ENCODE measurements around the gene ST7. TPM values are rescaled to one million over a fixed set of nuclear protein-coding genes. Genes with fewer than 3 reads are reported as not detected.

The ST7 gene
- total RNA-seq, 1 donor from 2014 or later = 17.0 TPM

GRCh38 chr7:116984917-116985316, 31.6 kb downstream of the ST7 start:
- DNase-seq (ENCODE audit: low read depth) = no peak
- TF ChIP-seq CTCF (IDR thresholded peaks at IDR 0.05; ENCODE audit: insufficient read depth, low read length, poor library complexity, severe bottlenecking) = peak; percentile 54
- no peak overlapping the region for H3K4me3 ChIP-seq (ENCODE audit: low read depth, low read length)
- H3K36me3 ChIP-seq (ENCODE audit: control insufficient read depth, insufficient read depth, low read length) = no peaks in the 10 kb centered on the region
- no peaks in the 10 kb centered on the region for H3K27me3 ChIP-seq (ENCODE audit: control insufficient read depth, insufficient read depth, low read length)

GRCh38 chr7:116985575-116985974, 32.3 kb downstream of the ST7 start:
- H3K4me3 ChIP-seq (ENCODE audit: low read depth, low read length) = no peak overlapping the region
- DNase-seq (ENCODE audit: low read depth) = no peak
- H3K27me3 ChIP-seq (ENCODE audit: control insufficient read depth, insufficient read depth, low read length) = no peaks in the 10 kb centered on the region
- H3K36me3 ChIP-seq (ENCODE audit: control insufficient read depth, insufficient read depth, low read length) = no peaks in the 10 kb centered on the region
- TF ChIP-seq CTCF (IDR thresholded peaks at IDR 0.05; ENCODE audit: insufficient read depth, low read length, poor library complexity, severe bottlenecking) = no peak

- no peak for DNase-seq (ENCODE audit: low read depth)
- Histone ChIP-seq H3K4me3 (ENCODE audit: low read depth, low read length) (no peak overlapping the region), H3K36me3 (ENCODE audit: control insufficient read depth, insufficient read depth, low read length) (no peaks in the 10 kb centered on the region), H3K27me3 (ENCODE audit: control insufficient read depth, insufficient read depth, low read length) (no peaks in the 10 kb centered on the region)
- TF ChIP-seq CTCF (IDR thresholded peaks at IDR 0.05; ENCODE audit: insufficient read depth, low read length, poor library complexity, severe bottlenecking) = no peak
Measured at GRCh38 chr7:116986611-116987565, 33.6 kb downstream of the ST7 start.

GRCh38 chr7:116988363-116988989, 35.2 kb downstream of the ST7 start:
- DNase-seq (ENCODE audit: low read depth) = no peak
- Histone ChIP-seq H3K36me3 (ENCODE audit: control insufficient read depth, insufficient read depth, low read length) (no peaks in the 10 kb centered on the region), H3K27me3 (ENCODE audit: control insufficient read depth, insufficient read depth, low read length) (no peaks in the 10 kb centered on the region), H3K4me3 (ENCODE audit: low read depth, low read length) (no peak overlapping the region)
- peak; percentile 6 for TF ChIP-seq CTCF (IDR thresholded peaks at IDR 0.05; ENCODE audit: insufficient read depth, low read length, poor library complexity, severe bottlenecking)

GRCh38 chr7:116990056-116990455, 36.8 kb downstream of the ST7 start:
- TF ChIP-seq CTCF (IDR thresholded peaks at IDR 0.05; ENCODE audit: insufficient read depth, low read length, poor library complexity, severe bottlenecking) = no peak
- H3K27me3 ChIP-seq (ENCODE audit: control insufficient read depth, insufficient read depth, low read length) = no peaks in the 10 kb centered on the region
- H3K36me3 ChIP-seq (ENCODE audit: control insufficient read depth, insufficient read depth, low read length) = no peaks in the 10 kb centered on the region
- H3K4me3 ChIP-seq (ENCODE audit: low read depth, low read length) = no peak overlapping the region
- no peak for DNase-seq (ENCODE audit: low read depth)

Measured in kidney epithelial cell (primary cell).